GM18505 (cell line): ENCODE results near the gene PPP4C.

ENCODE experiments used
- ATAC-seq: cut with Tn5 transposase; IDR thresholded peaks from one replicate; pipeline ENCODE4 v1.9.1; 2021; ENCODE audit not compliant: unreplicated experiment
- POLR2A ChIP-seq: IDR thresholded peaks from 4 replicates; pipeline ENCODE4 v1.6.1; 2011; ENCODE audit warnings: borderline replicate concordance; ENCODE audit not compliant: insufficient read depth, insufficient read length; ENCODE audit errors: extremely low read depth

The PPP4C gene

GRCh38 chr16:30078744-30079143 is 3.0 kb downstream of the PPP4C start:
- ATAC-seq = no peak
- TF ChIP-seq POLR2A = no peak

GRCh38 chr16:30079480-30079879 is 3.7 kb downstream of the PPP4C start:
- TF ChIP-seq POLR2A = no peak
- ATAC-seq = no peak

- no peak for ATAC-seq
- no peak for TF ChIP-seq POLR2A
Measured at GRCh38 chr16:30082545-30083090, 6.8 kb downstream of the PPP4C start.

GRCh38 chr16:30083216-30084055 is 7.6 kb downstream of the PPP4C start:
- no peak for TF ChIP-seq POLR2A
- ATAC-seq = no peak

- ATAC-seq = no peak
- no peak for TF ChIP-seq POLR2A
Measured at GRCh38 chr16:30084096-30084815, 8.5 kb downstream of the PPP4C start.

- no peak for ATAC-seq
Measured at GRCh38 chr16:30084816-30085159, 9.0 kb downstream of the PPP4C start.

GRCh38 chr16:30085247-30085646 is 9.5 kb downstream of the PPP4C start:
- TF ChIP-seq POLR2A = no peak
- ATAC-seq = no peak

More at GRCh38 chr16:30084816-30085159, 9.0 kb downstream of the PPP4C start:
- TF ChIP-seq POLR2A = no peak

- no peak for TF ChIP-seq POLR2A
- no peak for ATAC-seq
Measured at GRCh38 chr16:30085820-30086219, 10.0 kb downstream of the PPP4C start.

- TF ChIP-seq POLR2A = no peak
- ATAC-seq = no peak
Measured at GRCh38 chr16:30086291-30087140, 10.7 kb downstream of the PPP4C start.

- no peak for TF ChIP-seq POLR2A
- ATAC-seq = no peak
Measured at GRCh38 chr16:30087181-30087898, 11.5 kb downstream of the PPP4C start.

- no peak for ATAC-seq
- TF ChIP-seq POLR2A = no peak
Measured at GRCh38 chr16:30088237-30088831, 12.5 kb downstream of the PPP4C start.
